ENCODE data around the gene KLRF1.

DNA sequence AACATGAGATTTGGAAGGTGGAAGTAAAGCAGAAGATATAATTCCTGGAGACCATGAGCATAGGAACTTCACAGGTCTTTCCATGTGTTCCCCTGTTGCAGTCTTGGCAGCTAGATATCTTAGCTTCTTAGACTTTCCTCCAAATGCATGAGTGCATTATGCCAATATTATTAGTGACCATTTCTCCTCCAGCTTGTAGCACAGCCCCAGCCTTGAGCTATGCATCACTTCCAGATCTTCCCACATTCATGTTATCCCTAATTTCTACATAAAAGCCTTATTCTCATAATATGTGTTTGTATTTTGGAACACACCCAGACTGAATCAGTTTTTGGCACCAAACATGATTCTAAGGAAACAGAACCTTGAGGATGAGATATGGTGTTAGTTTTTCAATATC is 30.9 kb downstream of the KLRF1 start:
- TF ChIP-seq POLR2AphosphoS5 (IDR thresholded peaks at IDR 0.05; ENCODE audit: borderline replicate concordance, low read depth, low read length) = no peak
- no peak for TF ChIP-seq EZH2 (IDR thresholded peaks at IDR 0.05)
- no peak for TF ChIP-seq FOXP2 (optimal IDR thresholded peaks at IDR 0.05; ENCODE audit: control extremely low read depth, extremely low read length, insufficient read depth)
